ENCODE results near the gene CCDC178. TPM values are rescaled to one million over a fixed set of nuclear protein-coding genes. Genes with fewer than 3 reads are reported as not detected.
"Not testable (repeated sequence)": the region's sequence is repeated elsewhere in the genome, so short reads cannot be mapped to it uniquely, and the experiment has no call there.

The CCDC178 gene
- total RNA-seq, 6 experiments from 2014 or later = not detected

DNA sequence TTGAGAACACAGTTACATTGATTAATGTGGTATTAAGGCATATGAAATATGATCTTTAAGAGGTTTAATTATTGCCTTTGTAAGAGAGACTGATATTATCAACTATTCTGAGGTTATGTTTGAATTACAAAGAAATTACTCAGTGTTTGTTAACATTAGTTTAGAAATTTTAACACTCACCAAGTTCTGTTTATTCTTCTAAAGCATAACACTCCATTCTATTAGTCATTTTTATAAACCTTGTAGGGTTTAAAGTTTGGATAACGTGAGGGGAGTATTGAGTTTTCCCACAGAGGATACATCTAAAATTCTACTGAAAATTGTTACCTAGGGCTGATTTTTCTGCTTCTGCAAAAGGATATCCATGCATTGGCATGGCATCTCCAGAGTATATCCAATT lies 7.7 kb downstream of the CCDC178 start:
- no peak overlapping the region for H3K4me3 Mint-ChIP-seq
- H3K27ac Mint-ChIP-seq = no peak overlapping the region
- H3K9me3 Mint-ChIP-seq = peaks cover 34% of the 10 kb centered on the region
- H3K27me3 Mint-ChIP-seq (ENCODE audit: insufficient read depth) = no peaks in the 10 kb centered on the region
- no peaks in the 10 kb centered on the region for H3K4me1 Mint-ChIP-seq (ENCODE audit: low read depth)
- TF ChIP-seq, protein P1, sequence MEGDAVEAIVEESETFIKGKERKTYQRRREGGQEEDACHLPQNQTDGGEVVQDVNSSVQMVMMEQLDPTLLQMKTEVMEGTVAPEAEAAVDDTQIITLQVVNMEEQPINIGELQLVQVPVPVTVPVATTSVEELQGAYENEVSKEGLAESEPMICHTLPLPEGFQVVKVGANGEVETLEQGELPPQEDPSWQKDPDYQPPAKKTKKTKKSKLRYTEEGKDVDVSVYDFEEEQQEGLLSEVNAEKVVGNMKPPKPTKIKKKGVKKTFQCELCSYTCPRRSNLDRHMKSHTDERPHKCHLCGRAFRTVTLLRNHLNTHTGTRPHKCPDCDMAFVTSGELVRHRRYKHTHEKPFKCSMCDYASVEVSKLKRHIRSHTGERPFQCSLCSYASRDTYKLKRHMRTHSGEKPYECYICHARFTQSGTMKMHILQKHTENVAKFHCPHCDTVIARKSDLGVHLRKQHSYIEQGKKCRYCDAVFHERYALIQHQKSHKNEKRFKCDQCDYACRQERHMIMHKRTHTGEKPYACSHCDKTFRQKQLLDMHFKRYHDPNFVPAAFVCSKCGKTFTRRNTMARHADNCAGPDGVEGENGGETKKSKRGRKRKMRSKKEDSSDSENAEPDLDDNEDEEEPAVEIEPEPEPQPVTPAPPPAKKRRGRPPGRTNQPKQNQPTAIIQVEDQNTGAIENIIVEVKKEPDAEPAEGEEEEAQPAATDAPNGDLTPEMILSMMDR (IDR thresholded peaks at IDR 0.05) = no peak
- no peaks in the 10 kb centered on the region for H3K36me3 Mint-ChIP-seq (ENCODE audit: low read depth)
- no peak for DNase-seq

DNA sequence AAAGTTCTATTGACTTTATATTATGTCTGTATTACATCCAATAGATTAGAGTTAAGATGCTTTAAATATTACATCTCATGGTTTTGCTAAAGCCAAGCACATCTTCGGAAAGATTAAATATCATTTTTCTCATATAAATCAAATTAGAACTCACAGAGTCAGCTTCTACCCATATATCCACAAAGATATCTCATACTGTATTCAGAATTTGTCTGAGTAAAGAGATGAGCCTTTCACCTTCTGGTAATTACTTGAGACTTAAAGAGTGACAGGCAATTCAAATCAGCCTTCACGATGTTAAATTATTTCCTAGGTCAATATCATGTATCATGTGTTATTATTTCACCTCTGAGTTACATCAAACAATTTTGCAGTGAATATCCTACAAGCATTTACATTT lies 13.0 kb downstream of the CCDC178 start:
- Mint-ChIP-seq H3K27ac (no peak overlapping the region), H3K36me3 (ENCODE audit: low read depth) (no peaks in the 10 kb centered on the region; the same call in 1 of the 2 replicates), H3K9me3 (peaks cover 19% of the 10 kb centered on the region), H3K4me1 (ENCODE audit: low read depth) (no peaks in the 10 kb centered on the region), H3K4me3 (no peak overlapping the region), H3K27me3 (ENCODE audit: insufficient read depth) (no peaks in the 10 kb centered on the region)
- DNase-seq = no peak
- TF ChIP-seq, protein P1 (IDR thresholded peaks at IDR 0.05) = no peak

DNA sequence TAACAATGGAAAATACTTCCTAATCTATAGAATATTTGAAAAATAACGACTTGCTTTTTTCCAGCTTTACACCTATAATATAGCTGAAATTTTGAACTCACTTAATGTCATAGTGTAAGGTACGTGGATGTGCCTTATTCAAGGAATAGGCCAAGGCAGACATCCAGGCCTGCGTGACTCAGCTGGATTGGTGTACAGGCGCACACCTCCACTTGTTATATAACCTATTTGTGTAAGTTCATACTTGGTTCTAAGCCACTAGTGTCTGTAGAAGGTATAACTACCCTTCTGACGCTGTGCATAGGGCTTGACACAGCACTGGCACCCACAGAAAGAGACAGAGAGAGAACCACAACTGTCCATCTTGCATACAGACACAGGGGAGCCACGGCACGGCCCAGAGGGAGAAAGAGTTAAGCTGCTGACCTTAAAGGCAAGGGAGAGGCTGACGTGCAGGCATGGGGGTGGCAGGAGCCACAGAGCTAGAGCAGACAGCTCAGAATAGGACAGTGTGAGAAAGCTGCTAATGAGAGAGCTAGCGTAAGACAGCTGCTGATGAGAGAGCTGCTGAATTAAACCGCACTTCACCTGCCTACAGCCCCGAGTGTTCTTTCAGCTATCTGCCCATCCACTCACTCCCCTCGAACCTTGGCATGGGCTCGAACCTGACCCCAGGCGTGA lies 16.1 kb downstream of the CCDC178 start:
- no peaks in the 10 kb centered on the region; the same call in 1 of the 2 replicates for H3K36me3 Mint-ChIP-seq (ENCODE audit: low read depth)
- H3K9me3 Mint-ChIP-seq = peaks cover 22% of the 10 kb centered on the region
- TF ChIP-seq, protein P1 (IDR thresholded peaks at IDR 0.05) = no peak
- no peak overlapping the region for H3K4me3 Mint-ChIP-seq
- no peak overlapping the region for H3K27ac Mint-ChIP-seq
- no peak for DNase-seq
- no peaks in the 10 kb centered on the region for H3K4me1 Mint-ChIP-seq (ENCODE audit: low read depth)
- H3K27me3 Mint-ChIP-seq (ENCODE audit: insufficient read depth) = no peaks in the 10 kb centered on the region; the same call in 1 of the 2 replicates

DNA sequence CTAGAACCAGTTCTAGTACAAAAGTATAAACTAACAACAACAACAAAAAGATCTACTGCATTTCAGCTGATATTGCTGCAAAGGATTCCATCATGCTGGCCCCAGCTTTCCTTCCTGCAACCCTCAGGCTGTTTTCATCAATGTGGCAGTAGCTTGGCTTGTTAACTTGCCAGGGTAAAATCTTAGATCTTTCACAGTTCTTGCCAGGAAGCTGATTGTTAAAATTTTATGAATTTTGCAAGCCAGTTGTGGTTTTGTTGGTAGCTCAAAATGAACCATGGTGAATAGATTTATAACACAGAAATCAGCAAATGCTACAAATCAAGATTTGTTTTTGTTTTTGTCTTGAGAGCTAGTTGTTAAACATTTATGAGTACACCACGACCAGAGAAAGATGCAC lies 19.3 kb downstream of the CCDC178 start:
- Mint-ChIP-seq H3K36me3 (ENCODE audit: low read depth) (no peaks in the 10 kb centered on the region), H3K4me1 (ENCODE audit: low read depth) (no peaks in the 10 kb centered on the region), H3K4me3 (no peak overlapping the region), H3K9me3 (peaks cover 43% of the 10 kb centered on the region), H3K27ac (no peak overlapping the region), H3K27me3 (ENCODE audit: insufficient read depth) (no peaks in the 10 kb centered on the region; the same call in 1 of the 2 replicates)
- no peak for DNase-seq
- TF ChIP-seq, protein P1 (IDR thresholded peaks at IDR 0.05) = no peak

DNA sequence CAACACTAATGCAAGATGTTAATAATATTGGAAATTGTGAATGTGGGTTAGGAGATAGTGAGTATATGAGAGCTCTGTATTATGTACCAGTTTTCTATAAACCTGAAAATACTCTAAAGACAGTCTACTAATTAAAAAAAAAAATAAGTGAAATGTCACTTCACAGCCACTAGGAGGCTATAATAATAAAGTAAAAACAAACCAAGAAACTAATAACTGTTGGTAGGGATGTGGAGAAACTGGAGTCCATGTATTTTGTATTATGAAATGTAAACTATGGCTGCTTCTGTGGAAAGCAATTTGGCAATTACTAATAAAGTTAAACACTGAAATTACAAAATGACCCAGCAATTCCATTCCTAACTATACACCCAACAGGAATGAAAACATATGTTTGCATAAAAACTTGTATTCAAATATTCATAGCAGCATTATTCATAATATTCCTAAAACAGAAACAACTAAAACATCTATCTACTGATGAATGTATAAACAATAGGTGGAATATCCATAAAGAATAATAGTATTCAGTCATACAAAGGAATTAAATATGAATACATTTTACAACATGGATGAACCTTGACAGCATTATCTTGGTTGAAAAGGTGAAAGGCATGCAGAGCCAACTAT lies 36.2 kb downstream of the CCDC178 start:
- Mint-ChIP-seq H3K9me3 (peaks cover 31% of the 10 kb centered on the region), H3K4me1 (ENCODE audit: low read depth) (no peaks in the 10 kb centered on the region), H3K27ac (no peak overlapping the region), H3K27me3 (ENCODE audit: insufficient read depth) (no peaks in the 10 kb centered on the region), H3K36me3 (ENCODE audit: low read depth) (peaks cover 4% of the 10 kb centered on the region; the same call in 1 of the 2 replicates), H3K4me3 (no peak overlapping the region)
- TF ChIP-seq, protein P1 (IDR thresholded peaks at IDR 0.05) = peak; percentile 56
- DNase-seq = no peak

DNA sequence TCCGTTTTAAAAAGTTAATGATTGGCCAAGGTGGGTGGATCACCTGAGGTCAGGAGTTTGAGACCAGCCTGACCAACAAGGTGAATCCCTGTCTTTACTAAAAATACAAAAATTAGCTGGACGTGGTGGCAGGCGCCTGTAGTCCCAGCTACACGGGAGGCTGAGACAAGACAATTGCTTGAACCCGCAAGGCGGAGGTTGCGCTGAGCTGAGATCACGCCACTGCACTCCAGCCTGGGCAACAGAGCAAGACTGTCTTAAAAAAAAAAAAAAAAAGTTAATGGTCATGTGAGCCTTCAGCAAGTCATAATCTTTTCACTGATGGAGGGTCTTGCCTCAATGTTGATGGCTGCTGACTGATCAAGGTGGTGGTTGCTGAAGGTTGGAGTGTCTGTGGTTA lies 41.6 kb downstream of the CCDC178 start:
- H3K9me3 Mint-ChIP-seq = peaks cover 42% of the 10 kb centered on the region
- H3K4me1 Mint-ChIP-seq (ENCODE audit: low read depth); H3K27ac Mint-ChIP-seq; H3K36me3 Mint-ChIP-seq (ENCODE audit: low read depth); DNase-seq; H3K4me3 Mint-ChIP-seq; H3K27me3 Mint-ChIP-seq (ENCODE audit: insufficient read depth): not testable (repeated sequence)

All from HFFc6 (cell line).